Hippocampal formation (tissue), 2 donors: Measurements from ENCODE around the gene NPIPA1.
A peak's percentile ranks its signal among the peaks of the same experiment; 100 is the strongest.
"Not testable (repeated sequence)": the region's sequence is repeated elsewhere in the genome, so short reads cannot be mapped to it uniquely, and the experiment has no call there.

ENCODE experiments used
- DNase-seq, 2 donors: peaks; one replicate each; lab custom pipeline; 2025; lab: John Stamatoyannopoulos, UW

Gene NPIPA1

GRCh38 chr16:14930971-14931370, 6.3 kb upstream of the NPIPA1 start:
- DNase-seq = not testable (repeated sequence)

- not testable (repeated sequence) for DNase-seq
Observed at GRCh38 chr16:14932581-14933375, 4.5 kb upstream of the NPIPA1 start.

GRCh38 chr16:14937994-14938393, 751 bp downstream of the NPIPA1 start:
- DNase-seq = not testable (repeated sequence)

- DNase-seq = not testable (repeated sequence)
Observed at GRCh38 chr16:14942686-14943085, 5.4 kb downstream of the NPIPA1 start.

GRCh38 chr16:14955546-14956231, 18.4 kb downstream of the NPIPA1 start:
- no peak for DNase-seq

GRCh38 chr16:14957576-14958322, 20.5 kb downstream of the NPIPA1 start:
- DNase-seq = no peak

GRCh38 chr16:14958323-14958600, 21.0 kb downstream of the NPIPA1 start:
- DNase-seq = no peak

- DNase-seq = no peak
Observed at GRCh38 chr16:14958970-14959369, 21.7 kb downstream of the NPIPA1 start.

GRCh38 chr16:14961405-14962186, 24.4 kb downstream of the NPIPA1 start:
- DNase-seq = no peak

- DNase-seq = no peak
Observed at GRCh38 chr16:14963281-14964173, 26.3 kb downstream of the NPIPA1 start.

- no peak for DNase-seq
Observed at GRCh38 chr16:14965328-14965727, 28.1 kb downstream of the NPIPA1 start.

GRCh38 chr16:14969795-14970194, 32.6 kb downstream of the NPIPA1 start:
- not testable (repeated sequence) for DNase-seq

- not testable (repeated sequence) for DNase-seq
Observed at GRCh38 chr16:14971621-14972228, 34.5 kb downstream of the NPIPA1 start.

- not testable (repeated sequence) for DNase-seq
Observed at GRCh38 chr16:14973785-14974322, 36.6 kb downstream of the NPIPA1 start.

GRCh38 chr16:14974331-14974655, 37.0 kb downstream of the NPIPA1 start:
- DNase-seq = not testable (repeated sequence)

- peak; percentile 72 to 88 for DNase-seq
Observed at GRCh38 chr16:14974656-14975417, 37.6 kb downstream of the NPIPA1 start, which contains the start of gene PDXDC1. PDXDC1 (plus strand) TSS chr16:14975026; CDS start chr16:14975200, 174 bp downstream.

GRCh38 chr16:14975418-14976194, 38.4 kb downstream of the NPIPA1 start:
- peak in 1 of 2 donors; percentile 22 for DNase-seq

GRCh38 chr16:14976971-14977736, 39.9 kb downstream of the NPIPA1 start:
- DNase-seq = not testable (repeated sequence)
